ENCODE data around the gene GPC3.
"Not testable (repeated sequence)": the region's sequence is repeated elsewhere in the genome, so short reads cannot be mapped to it uniquely, and the experiment has no call there.

Gene GPC3

DNA sequence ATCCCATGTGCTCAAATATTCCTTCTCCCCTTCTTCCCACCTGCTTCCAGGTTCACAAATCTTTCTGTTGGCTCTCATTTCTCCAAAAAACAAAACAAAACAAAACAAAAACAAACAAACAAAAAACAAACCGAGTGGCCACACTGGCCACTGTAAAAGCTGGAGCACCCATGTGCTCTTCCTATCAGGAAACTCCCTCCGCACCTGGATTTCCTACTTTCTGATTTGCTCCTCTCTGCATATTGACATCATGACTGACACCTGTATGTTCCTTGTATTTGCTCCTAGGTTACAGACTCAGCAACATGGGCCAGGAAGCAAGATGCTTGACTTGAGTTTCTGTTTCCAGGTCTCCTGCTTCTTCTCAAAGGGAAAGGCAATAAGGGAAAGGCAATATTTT lies 258.8 kb downstream of the GPC3 start:
- TF ChIP-seq, protein P1, sequence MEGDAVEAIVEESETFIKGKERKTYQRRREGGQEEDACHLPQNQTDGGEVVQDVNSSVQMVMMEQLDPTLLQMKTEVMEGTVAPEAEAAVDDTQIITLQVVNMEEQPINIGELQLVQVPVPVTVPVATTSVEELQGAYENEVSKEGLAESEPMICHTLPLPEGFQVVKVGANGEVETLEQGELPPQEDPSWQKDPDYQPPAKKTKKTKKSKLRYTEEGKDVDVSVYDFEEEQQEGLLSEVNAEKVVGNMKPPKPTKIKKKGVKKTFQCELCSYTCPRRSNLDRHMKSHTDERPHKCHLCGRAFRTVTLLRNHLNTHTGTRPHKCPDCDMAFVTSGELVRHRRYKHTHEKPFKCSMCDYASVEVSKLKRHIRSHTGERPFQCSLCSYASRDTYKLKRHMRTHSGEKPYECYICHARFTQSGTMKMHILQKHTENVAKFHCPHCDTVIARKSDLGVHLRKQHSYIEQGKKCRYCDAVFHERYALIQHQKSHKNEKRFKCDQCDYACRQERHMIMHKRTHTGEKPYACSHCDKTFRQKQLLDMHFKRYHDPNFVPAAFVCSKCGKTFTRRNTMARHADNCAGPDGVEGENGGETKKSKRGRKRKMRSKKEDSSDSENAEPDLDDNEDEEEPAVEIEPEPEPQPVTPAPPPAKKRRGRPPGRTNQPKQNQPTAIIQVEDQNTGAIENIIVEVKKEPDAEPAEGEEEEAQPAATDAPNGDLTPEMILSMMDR (IDR thresholded peaks at IDR 0.05; ENCODE audit: insufficient read depth, low read length, poor library complexity, severe bottlenecking), result no peak
- Histone ChIP-seq H3K36me3 (ENCODE audit: control insufficient read depth, insufficient read depth, low read length) (no peaks in the 10 kb centered on the region), H3K27me3 (replicated peaks; ENCODE audit: control insufficient read depth, insufficient read depth, low read length) (no peaks in the 10 kb centered on the region), H3K4me3 (replicated peaks; ENCODE audit: low read depth, low read length) (no peak overlapping the region)
- no peak for DNase-seq (ENCODE audit: extremely low read depth, insufficient read length)

DNA sequence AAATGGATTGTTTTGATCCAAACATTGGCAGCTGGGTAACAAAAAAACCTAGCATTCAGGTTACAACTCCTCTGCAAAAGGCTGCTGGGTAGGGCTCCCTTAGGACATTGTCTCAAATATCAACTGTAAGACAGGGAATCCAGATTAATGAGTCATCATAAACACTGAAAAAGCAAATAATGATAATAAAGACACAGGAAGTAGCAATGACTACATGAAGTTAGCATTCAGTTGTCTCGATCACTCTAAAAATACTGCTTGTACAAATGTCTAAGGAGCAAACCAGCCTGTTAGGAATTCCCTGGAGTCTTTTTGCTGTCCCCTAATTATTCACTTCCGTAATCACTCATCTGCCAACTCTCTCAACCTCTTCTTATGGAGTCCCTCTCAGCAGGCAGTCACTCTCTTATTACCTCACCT lies 259.2 kb downstream of the GPC3 start:
- TF ChIP-seq, protein P1 (IDR thresholded peaks at IDR 0.05; ENCODE audit: insufficient read depth, low read length, poor library complexity, severe bottlenecking), result no peak
- DNase-seq (ENCODE audit: extremely low read depth, insufficient read length), result no peak
- no peaks in the 10 kb centered on the region for H3K36me3 ChIP-seq (ENCODE audit: control insufficient read depth, insufficient read depth, low read length)
- H3K27me3 ChIP-seq (replicated peaks; ENCODE audit: control insufficient read depth, insufficient read depth, low read length), result no peaks in the 10 kb centered on the region
- no peak overlapping the region for H3K4me3 ChIP-seq (replicated peaks; ENCODE audit: low read depth, low read length)

DNA sequence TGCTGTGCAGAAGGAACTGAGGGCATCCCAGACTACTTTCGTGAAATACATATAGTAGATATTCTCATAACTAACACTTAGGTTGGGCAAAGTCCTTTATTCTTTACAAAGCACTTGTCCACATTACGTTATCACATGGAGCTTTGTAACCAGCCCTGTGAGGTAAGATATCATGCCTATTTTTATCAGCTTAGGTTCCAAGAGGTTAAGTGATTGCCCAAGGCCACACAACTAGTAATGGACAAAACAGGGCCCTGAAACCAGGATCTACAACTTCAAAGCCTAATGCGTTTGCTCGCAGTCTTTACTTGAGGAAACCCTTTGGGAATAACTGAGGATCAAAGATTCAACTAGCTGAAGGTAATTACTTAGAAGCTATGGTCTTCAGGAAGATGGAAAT lies 261.5 kb downstream of the GPC3 start:
- no peak for DNase-seq (ENCODE audit: extremely low read depth, insufficient read length)
- no peak overlapping the region for H3K4me3 ChIP-seq (replicated peaks; ENCODE audit: low read depth, low read length)
- no peaks in the 10 kb centered on the region for H3K36me3 ChIP-seq (ENCODE audit: control insufficient read depth, insufficient read depth, low read length)
- no peaks in the 10 kb centered on the region for H3K27me3 ChIP-seq (replicated peaks; ENCODE audit: control insufficient read depth, insufficient read depth, low read length)
- TF ChIP-seq, protein P1 (IDR thresholded peaks at IDR 0.05; ENCODE audit: insufficient read depth, low read length, poor library complexity, severe bottlenecking), result no peak

DNA sequence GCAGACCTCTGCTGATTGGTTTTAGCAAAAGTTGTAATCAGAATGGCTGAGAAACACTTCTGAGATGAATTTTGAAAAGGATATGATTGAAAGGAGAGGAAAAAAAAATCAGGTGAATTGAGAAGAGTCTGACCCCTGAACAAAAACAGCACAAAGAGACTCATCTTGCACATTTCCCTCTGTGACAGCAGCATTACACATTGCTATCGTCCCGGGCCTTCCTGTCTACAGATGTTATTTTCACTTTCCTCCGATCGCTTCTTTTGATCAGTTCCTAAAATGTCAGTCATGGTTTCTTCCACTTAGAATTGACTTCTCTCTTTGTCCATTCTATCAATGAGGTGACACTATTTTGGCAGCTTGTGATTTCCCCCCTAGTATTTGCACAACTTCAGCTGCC lies 262.6 kb downstream of the GPC3 start:
- TF ChIP-seq, protein P1 (IDR thresholded peaks at IDR 0.05; ENCODE audit: insufficient read depth, low read length, poor library complexity, severe bottlenecking), result no peak
- no peak for DNase-seq (ENCODE audit: extremely low read depth, insufficient read length)
- no peaks in the 10 kb centered on the region for H3K27me3 ChIP-seq (replicated peaks; ENCODE audit: control insufficient read depth, insufficient read depth, low read length)
- no peaks in the 10 kb centered on the region for H3K36me3 ChIP-seq (ENCODE audit: control insufficient read depth, insufficient read depth, low read length)
- no peak overlapping the region for H3K4me3 ChIP-seq (replicated peaks; ENCODE audit: low read depth, low read length)

DNA sequence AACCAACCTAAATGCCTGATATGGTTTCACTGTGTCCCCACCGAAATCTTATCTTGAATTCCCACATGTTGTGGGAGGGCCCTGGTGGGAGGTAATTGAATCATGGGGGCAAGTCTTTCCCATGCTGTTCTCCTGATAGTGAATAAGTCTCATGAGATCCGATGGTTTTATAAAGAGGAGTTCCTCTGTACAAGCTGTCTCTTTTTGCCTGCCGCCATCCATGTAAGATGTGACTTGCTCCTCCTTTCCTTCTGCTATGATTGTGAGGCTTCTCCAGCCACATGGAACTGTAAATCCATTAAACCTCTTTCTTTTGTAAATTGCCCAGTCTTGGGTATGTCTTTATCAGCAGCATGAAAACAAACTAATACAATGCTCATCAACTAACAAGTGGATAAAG lies 265.1 kb downstream of the GPC3 start:
- DNase-seq (ENCODE audit: extremely low read depth, insufficient read length); H3K36me3 ChIP-seq (ENCODE audit: control insufficient read depth, insufficient read depth, low read length); H3K4me3 ChIP-seq (replicated peaks; ENCODE audit: low read depth, low read length); H3K27me3 ChIP-seq (replicated peaks; ENCODE audit: control insufficient read depth, insufficient read depth, low read length): not testable (repeated sequence)

DNA sequence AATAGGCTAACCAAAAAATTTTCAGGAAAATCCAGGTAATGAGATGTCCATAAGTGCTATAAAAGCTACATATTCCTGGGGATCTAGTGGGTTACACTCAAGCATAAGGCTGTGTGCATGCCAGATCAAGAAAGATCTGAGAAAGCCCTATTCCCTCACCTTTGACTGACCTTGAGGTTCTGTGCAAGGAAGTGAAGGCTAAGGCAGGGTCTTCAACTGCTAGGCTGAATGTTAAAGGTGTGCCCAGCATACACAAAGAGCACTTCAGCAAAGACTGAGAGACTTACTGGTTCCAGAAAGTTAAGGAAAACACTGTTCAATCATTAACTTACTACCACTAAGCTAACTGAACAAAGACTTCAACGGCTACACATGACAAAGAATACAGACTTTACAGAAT lies 269.7 kb downstream of the GPC3 start:
- Histone ChIP-seq H3K36me3 (ENCODE audit: control insufficient read depth, insufficient read depth, low read length) (no peaks in the 10 kb centered on the region), H3K4me3 (replicated peaks; ENCODE audit: low read depth, low read length) (no peak overlapping the region), H3K27me3 (replicated peaks; ENCODE audit: control insufficient read depth, insufficient read depth, low read length) (no peaks in the 10 kb centered on the region)
- DNase-seq (ENCODE audit: extremely low read depth, insufficient read length), result no peak
- TF ChIP-seq, protein P1 (IDR thresholded peaks at IDR 0.05; ENCODE audit: insufficient read depth, low read length, poor library complexity, severe bottlenecking), result no peak
